MM.1S (cell line): Measurements from ENCODE around the gene TIMM44.

Source experiments
- CTCF ChIP-seq: fragments of 300-600 bp; sonication (generic); IDR thresholded peaks from 2 replicates; pipeline ENCODE4 v1.5.1; 2016; ENCODE audit warnings: antibody characterized with exemption, low read length, mixed read lengths
- EZH2 ChIP-seq: fragments of 300-600 bp; sonication (generic); optimal IDR thresholded peaks from 2 replicates; pipeline ENCODE3; 2017; ENCODE audit warnings: low read depth, mild to moderate bottlenecking, antibody characterized with exemption, low read length, mixed read lengths
- EZH2phosphoT487 ChIP-seq: fragments of 300-600 bp; sonication (generic); IDR thresholded peaks from 2 replicates; pipeline ENCODE4 v1.6.1; 2018; ENCODE audit warnings: antibody characterized with exemption, low read length

GRCh38 chr19:7910321-7911161 lies 32.9 kb downstream of the TIMM44 start:
- TF ChIP-seq CTCF (no peak), EZH2 (no peak), EZH2phosphoT487 (no peak)
